ENCODE results near the gene ANKRD44.
A peak's percentile ranks its signal among the peaks of the same experiment; 100 is the strongest.
"Not testable (repeated sequence)": the region's sequence is repeated elsewhere in the genome, so short reads cannot be mapped to it uniquely, and the experiment has no call there.

The ANKRD44 gene

DNA sequence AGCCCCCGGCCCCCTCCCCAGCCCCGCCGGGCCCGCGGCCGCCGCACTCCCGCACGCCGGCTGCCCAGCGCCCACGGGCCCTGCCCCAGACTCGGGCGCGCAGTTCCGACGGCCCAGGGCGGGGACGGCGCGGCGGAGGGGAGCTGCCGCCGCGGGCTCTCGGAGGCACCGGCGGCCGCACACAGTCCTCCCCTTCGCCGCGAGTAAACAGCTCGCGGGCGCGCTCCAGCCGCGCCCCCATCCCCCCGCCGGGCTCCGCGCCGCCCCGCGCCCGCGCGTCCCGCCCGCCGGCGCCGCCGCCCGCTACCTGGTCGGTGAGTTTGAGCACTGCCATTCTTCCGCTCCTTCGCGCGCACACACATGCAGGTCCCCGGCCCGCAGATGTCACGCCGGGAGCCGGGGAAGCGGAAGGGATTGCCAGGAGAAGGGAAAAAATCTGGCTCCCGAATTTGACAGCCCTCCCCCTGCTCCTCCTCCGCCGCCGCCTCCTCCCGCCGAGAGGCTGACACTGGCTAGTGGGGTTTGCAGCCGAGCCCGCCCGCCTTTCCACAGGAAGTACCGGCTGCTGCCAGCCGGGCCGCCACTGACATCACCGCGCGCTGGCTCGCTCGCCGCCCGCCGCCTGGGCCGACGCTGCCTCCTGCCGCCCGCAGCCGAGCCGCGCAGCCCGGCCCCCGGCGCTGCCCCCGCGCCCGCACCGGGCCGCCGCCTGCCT lies at the start of gene ANKRD44:
Gene ANKRD44, minus strand, starts transcription at position 510 of the 715 bp plus-strand sequence. Its CDS starts 176 bp downstream, at position 334.
- peak; percentile 29 for DNase-seq

DNA sequence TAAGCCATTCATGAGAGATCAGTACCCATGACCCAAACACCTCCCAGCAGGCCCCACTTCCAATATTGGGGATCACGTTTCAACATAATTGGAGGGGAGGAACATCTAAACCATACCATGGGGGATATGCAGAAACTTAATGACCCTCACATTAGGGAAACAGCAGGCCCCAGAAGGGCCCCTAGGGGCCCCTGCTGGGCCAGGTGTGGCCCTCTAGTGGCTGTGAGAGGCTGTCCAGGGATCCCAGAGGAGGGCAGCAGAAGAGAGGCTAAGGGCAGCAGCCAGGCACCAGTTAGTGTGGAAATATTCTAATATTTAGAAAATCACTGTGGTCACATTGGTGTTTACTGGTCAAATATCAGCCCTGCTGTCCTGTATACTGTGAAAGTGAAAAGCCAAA lies 49.3 kb upstream of the ANKRD44 start:
- DNase-seq, result no peak

DNA sequence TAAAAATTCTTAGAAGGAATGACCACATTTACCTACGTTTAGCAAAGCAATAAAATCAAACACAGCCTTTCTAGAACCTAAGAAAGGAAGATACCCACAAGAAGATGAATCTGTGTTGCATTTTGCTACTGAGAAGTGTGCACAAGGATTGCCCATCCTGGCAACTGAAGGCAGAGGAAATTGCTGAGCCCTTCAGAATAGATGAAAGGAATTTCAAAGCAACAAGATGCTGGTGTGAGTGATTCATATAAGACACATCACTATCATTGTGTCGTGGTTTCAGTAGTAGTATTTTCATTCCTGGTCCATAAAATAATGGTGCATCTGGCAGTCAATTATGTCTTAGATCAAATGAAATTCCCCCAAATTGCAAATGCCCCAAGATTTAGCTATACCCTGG lies 48.4 kb upstream of the ANKRD44 start:
- no peak for DNase-seq

DNA sequence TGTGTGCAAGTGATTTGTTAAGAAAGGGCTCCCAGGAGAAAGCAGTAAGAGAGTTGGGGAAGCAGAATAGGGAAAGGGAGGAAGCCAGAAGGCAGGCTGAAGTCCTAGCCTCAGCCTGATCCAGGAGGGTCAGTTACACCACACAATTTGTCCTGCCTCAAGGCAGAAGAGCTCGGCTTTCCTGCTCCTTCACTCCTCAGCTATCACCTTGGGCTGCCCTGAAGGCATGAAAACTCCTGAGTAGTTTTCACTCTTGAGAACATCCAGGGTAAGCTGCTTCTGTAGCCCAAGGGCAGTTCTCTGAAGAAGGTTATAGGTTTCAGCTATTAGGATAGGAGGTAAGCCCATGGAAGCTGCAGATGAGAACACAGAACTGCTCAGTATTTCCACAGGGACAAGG lies 47.4 kb upstream of the ANKRD44 start:
- DNase-seq, result no peak

DNA sequence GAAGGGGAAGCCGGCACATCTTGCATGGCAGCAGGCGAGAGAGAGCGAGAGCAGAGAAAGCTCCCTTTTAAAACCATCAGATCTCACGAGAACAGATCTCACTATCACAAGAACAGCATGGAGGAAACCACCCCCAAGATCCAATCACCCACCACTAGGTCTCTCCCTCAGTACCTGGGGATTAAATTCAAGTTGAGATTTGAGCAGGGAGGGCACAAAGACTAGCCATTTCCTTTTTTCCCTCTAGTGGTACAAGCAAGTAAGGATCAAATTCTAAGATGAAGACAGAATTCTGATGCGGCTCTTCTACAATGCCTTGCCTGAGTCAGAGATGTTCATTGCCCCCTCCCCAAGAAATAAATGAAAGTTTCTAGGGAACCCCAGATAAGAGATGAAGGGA lies 45.6 kb upstream of the ANKRD44 start:
- no peak for DNase-seq

DNA sequence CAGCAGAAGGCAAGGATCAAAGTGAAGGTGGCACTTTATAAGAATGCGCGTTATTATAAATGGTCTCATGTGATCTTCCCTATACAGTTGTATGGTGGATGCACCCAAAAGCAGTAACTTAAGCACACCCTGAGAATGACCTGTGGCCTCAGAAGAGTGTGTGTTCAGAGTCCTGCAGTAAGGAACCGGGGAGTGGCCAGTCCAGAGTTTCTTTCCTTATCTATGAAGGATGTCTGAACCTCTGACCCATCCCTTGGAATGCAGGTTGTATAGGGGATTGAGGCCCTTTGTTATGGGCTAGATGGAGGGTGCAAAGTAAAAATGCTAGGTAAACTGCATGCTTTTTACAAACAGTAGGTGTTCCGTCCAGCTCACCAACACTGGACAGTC lies 43.6 kb upstream of the ANKRD44 start:
- no peak for DNase-seq

DNA sequence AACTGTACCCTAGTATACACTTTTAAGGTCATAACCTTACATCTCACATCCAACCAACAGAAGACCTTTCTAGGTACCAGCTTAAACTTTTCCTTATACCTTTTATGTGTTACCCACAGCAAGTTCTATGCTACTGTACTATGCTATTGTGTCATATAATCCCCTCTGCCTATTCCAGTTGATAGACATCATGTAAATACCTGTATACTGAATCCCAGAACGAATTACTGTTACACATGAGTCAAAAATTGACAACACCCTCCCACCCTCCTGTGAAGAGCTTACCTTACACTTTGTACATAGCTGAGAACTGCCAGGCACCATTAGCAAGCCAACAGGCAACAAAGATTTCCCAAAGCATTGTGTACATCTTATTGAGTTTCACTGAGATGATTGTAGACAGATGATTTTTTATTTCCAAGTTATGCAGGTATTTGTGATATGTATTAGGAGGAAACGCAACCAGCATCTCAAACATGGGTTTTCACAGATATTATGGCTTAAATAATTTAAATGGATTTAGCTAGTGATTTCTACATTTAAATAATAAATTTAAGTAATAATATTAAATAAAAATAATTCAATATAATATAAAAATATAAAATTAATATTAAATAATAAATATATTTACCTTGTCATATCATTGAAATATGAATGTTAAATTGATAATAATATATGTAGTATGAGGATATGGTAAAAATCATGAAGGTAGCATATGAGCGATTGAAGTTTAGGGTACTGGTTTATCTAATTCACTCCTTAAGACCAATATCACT lies 43.0 kb upstream of the ANKRD44 start:
- DNase-seq, result no peak

DNA sequence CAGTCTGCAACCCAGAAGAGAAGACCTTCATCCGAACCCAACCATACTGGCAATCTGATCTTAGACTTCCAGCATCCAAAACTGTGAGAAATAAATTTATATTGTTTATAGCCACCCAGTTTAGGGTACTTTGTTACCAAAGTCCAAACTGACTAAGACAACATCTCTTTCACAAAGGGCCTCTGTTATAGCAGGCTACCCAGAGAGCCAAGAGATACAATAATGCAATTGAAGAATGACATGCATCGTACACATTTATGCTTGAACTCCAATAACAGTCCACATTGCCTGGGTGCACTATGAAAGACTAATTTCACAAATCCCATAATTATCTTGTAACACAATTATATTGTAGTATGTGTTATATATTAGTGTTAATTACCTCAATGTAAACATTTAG lies 39.1 kb upstream of the ANKRD44 start:
- no peak for DNase-seq

DNA sequence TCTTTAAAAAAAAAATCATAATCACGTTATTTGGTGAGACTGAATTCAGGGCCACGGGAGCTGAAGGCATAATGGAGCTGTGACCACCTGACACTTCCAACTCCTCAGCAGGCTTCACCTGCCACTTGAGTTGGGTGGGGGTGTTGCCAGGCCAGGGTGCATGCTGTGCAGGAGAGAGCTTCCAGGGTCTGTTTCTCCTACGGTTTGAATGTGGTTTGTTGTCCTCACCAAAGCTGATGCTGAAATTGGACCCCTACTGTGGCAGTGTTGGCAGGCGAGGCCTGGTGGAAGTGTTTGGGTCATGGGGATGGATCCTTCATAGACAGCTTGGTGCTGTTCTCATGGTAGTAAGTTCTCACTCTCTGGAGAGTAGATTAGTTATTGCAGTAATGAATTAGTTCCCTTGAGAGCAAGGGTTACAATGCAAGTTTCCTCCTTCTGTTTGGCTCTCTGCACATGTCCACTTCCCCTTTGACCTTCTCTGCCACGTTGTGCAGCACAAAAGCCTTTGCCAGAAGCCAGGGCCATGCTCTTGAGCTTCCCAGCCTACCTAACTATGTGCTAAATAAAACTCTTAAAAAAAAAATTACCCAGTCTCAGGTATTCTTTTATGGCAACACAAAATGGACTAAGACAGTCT lies 38.3 kb upstream of the ANKRD44 start:
- no peak for DNase-seq

DNA sequence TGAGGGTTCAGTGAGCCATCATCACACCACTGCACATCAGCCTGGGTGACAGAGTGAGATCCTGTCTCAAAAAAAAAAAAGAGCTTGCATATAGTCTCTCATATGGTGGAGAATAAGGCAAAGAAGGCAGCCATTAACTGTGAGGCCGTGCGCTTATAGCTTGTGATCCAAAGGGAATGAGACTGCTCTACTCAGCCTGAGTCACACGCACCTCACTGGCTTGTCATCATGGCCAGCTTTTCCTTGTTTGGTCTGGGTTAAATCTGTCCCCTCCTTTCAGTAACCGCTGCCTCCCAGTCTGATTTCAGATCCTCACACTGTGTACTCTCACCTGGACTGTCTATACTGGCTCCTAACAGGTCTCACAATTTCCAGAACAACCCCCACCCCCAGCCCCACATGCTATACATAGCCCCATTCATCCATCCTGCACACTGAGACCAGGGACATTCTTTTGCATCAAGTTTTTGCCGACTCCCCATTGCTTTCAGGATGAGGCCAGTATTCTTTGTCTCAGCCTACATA lies 35.3 kb upstream of the ANKRD44 start:
- DNase-seq, result no peak

DNA sequence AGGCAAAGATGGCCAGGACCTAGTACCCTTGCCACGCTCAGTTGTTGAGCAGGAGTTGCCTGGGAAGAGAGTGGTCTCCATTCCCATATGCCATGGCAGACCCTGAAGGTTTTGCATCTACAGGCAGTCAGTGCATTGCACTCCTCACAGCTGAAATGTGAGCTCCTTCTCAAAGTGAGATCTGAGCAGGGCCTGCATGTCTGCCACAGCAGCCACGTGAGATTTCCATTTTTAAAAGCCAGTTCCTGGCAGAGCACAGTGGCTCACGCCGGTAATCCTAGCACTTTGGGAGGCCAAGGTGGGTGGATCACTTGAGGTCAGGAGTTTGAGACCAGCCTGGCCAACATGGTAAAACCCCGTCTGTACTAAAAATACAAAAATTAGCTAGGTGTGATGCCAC lies 33.4 kb upstream of the ANKRD44 start:
- DNase-seq, result not testable (repeated sequence)

DNA sequence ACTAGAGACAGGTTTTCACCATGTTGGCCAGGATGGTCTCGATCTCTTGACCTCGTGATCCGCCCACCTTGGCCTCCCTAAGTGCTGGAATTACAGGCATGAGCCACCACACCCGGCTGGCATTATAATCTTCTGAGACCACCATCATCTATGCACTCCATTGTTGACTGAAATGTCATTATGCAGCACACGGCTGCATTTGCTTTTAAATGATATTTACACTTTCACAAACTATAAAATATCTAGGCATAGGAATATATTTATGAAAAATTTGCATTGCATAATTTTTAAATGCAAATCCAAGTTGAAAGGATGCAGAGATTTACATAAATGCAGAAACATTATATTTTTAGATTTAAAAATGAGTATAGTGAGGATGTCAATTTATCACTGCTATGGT lies 30.0 kb upstream of the ANKRD44 start:
- DNase-seq, result no peak

DNA sequence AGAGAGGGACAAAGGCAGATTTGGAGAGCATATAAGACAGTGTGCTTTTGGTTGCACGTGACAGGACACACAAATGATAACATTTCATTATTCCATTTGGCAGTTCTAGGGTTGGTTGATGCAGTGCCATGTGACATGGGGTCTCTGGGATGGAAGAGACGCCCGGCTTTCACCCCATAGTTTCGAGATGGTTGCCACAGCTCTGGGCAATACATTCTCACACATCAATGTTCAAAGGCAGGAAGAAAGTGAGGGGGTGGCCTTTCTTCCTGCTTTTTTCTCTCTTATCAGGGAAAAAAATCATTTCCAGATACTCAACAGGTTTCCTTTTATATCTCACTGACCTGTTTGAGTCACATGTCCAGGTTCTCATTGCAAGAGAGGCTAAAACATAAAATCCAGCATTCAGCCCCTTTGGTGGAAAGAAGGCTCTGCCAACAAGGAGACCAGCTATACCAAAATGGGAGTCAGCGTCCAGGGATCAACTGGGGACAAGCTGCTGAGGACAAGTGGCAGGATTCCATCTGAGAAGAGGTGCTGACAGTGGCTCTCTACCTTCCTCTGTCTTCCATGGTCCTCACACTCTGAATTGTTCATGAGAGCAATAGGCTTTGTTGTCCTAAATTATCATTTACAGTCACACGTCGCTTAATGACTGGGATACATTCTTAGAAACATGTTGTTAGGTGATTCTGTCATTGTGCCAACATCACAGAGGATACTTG lies 29.1 kb upstream of the ANKRD44 start:
- no peak for DNase-seq

DNA sequence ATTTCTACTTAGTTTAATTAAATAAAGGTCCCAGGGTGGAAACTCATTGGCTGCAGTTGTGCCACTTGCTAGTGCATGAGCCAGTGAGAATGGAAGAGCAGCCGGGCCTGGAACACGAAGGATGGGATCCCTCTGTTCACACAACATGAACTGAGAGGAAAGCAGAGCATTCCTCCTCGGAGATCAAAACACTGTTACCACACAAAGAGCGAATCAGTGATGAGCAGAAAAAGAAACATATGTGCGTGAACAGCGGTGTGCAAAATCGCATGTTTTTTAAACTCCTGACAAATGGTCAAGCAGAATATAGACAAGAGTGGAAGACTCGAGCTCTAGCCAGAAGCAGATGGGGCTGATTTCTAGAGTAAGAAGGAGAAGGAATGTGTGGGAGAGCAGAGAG lies 28.4 kb upstream of the ANKRD44 start:
- no peak for DNase-seq

DNA sequence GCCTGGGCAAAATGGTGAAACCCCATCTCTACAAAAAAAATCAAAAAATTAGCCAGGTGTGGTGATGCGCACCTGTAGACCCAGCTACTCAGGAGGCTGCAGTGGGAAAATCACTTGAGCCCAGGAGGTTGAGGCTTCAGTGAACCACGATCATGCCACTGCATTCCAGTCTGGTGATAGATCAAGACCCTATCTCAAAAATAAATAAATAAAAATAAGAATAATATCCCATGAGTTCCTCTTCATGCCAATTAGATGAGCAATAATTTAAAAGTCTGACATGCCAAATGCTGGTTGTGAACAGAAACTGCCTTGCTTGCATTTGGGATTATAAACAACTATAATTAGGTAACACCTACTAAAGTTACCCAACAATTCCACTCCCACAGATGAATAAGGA lies 22.1 kb upstream of the ANKRD44 start:
- no peak for DNase-seq

DNA sequence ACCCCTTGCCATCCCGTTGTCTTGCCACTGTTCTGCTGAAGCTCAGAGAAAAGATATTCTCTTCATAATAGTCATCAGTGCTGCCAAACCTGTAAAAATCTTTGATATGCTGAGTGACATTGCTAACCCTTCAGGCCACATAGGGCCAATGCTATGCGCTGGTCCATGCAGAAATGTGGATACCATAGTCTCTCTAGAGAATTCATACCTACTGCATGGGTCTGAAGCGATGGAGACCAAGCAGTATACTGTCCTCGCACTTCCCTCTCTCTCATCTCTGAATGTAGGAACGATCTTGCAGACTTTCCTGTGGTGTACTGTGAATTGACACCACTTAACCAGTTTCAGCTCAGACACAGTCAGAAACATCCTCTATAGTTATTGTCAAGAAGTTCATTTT lies 17.9 kb upstream of the ANKRD44 start:
- no peak for DNase-seq

DNA sequence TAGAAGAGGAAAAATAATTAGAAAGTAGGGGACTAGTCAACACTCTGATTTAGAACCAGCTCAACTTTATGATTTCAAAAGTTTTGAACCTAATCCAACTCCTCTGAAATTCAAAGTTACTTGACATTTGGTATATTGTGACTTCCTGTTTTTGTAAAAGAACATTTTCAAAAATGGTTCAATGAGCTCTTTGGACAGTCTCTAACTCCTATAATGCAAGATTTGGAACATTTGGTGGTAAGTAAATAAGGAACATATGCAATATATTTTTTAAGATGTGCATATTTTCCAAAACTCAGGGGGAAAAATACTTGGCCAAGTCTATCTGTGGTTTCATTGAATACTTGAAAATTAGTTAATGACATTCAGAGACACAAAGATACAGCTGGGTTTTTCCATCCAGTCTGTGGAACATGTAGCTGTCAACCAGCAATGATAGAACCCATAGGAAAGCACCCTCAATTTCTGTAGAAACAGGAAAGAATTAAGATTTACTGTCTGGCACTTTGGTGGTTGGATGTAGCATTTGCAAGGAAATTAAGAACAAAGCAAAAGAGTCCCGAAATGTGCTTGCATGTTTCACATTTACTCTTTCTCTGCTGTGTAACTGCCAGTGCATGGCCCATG lies 17.0 kb upstream of the ANKRD44 start:
- DNase-seq, result no peak

DNA sequence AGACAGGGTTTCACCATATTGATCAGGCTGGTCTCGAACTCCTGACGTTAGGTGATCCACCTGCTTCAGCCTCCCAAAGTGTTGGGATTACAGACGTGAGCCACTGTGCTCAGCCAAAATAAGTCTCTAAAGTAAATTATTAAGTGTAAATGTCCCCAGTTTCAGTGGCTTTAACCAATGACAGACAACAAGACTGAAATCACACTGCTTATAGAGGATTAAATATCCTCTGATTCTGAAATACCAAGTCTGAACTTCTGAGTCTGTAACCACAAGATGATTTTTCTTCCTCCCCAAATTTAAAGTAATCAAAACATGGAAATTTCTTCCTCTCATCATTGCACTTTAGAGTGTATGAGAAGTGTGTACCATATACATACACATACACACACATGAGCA lies 16.5 kb upstream of the ANKRD44 start:
- DNase-seq, result no peak

DNA sequence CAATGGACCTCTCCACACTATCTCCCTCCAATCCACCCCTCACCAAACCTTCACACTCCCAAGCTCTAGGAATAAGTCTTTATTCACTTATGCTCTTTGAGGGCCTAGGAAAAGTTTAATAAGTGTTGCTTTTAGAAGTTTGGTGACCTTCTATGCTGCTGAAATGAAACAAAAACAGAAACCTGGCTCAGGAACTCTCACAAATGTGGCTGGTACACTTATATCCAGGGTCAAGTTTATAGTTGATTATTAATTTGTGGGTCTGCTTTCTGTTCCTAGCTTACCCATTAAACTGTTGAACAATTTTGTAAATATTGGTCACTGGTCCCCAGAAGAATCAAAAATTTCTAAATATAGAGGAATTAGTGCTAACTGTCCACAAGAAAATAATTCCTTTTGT lies 14.2 kb upstream of the ANKRD44 start:
- no peak for DNase-seq

DNA sequence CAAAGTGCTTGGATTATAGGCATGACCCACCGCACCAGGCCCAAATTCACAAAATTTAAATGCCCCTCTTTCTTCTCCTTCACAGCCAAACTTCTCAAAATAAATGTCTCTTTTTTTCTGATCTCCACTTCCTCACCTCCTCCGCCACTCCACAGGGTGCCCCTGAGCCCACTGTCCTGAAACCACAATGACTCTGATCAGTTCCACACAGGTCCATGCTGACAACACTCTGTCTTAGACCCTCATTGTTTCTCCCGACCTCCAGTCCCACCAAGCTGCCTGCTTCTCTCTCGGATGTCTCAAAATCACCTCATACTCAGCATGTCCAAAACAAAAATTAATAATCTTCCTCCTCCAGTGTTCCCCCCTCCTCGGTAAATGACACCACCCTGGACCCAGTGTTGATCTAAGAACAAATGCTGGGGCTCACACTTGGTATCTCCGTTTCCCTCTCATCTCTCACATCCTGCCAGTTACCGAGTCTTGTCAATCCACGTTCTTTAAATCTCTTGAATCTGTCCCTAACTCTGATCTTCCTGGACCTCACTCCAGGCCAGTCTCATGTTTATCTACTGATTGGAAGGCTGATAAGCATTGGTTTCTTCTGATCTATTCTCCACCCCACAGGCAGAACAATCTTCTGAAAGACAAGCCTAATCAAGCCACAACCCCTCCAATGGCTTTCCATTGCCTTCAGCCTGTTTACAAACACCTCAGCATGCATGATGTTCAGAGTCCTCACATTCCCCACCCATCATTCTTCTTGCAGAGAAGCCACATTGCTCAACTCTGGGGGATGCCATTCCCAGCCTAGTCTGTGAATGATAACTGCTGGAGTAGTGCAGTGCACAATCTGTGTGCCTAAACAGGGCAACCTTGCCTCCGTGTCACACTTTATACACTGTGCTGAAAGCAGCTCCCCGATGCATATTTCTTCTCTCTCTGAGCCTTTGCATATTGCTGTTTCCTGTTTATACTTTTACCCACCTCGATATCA lies 12.4 kb upstream of the ANKRD44 start:
- DNase-seq, result no peak

DNA sequence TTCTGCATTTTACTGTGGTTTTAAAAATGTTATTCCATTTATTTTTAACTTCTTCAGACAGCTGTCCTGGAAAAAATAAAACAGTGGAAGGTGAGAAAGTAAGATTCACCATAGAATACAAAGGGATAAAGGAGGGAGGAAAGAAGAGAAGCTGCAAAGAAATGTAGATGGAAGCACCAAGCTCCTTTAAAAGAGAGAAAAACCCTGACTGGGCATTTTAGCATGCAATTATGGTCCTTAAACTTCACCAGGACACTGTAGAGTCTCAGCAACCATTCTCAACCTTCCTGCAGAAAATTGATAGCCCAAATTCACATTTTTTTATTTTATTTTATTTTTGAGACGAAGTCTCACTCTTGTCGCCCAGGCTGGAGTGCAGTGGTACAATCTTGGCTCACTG lies 11.6 kb upstream of the ANKRD44 start:
- DNase-seq, result no peak

All from SIG-M5 (cell line).